Small intestine (tissue), 7 donors: ENCODE results near the gene CDV3. TPM values are rescaled to one million over a fixed set of nuclear protein-coding genes. Genes with fewer than 3 reads are reported as not detected.
"Not testable (repeated sequence)": the region's sequence is repeated elsewhere in the genome, so short reads cannot be mapped to it uniquely, and the experiment has no call there.

Experiments
- DNase-seq, 2 donors: peaks; one replicate each; pipeline versions ENCODE4 v3.0.0 to v3.0.0-alpha.2; 2013
- FAIRE-seq: peaks from 2 replicates; lab custom pipeline; 2012; peaks lifted over from hg19 to GRCh38; lab: Jason Lieb, UNC
- H3K27ac ChIP-seq, 3 donors: one replicate each; pipeline ENCODE4 v1.5.1; 2013; ENCODE audit warnings: low read length in 2 of 3, mild to moderate bottlenecking in 2 of 3, control low read depth in 1 of 3, inconsistent platforms in 1 of 3, low read depth in 1 of 3, moderate library complexity in 1 of 3
- H3K27me3 ChIP-seq, 3 donors: one replicate each; pipeline ENCODE4 v1.6.1; 2013; ENCODE audit warnings: low read length in 3 of 3, inconsistent platforms in 1 of 3; ENCODE audit not compliant: control insufficient read depth in 3 of 3, insufficient read depth in 3 of 3
- H3K36me3 ChIP-seq, 3 donors: one replicate each; pipeline ENCODE4 v1.6.1; 2013; ENCODE audit warnings: low read length in 3 of 3, inconsistent platforms in 1 of 3, low read depth in 1 of 3, mild to moderate bottlenecking in 1 of 3, moderate library complexity in 1 of 3; ENCODE audit not compliant: control insufficient read depth in 3 of 3, insufficient read depth in 2 of 3
- H3K4me1 ChIP-seq, 3 donors: one replicate each; pipeline ENCODE4 v1.6.1; 2013; ENCODE audit warnings: low read length in 2 of 3, inconsistent platforms in 1 of 3, low read depth in 1 of 3, mild to moderate bottlenecking in 1 of 3, moderate library complexity in 1 of 3; ENCODE audit not compliant: control insufficient read depth in 3 of 3, insufficient read depth in 2 of 3
- H3K4me3 ChIP-seq, 3 donors: one replicate each; pipeline ENCODE4 v1.5.1; 2013; ENCODE audit warnings: low read length in 3 of 3, control low read depth in 1 of 3, inconsistent platforms in 1 of 3, low read depth in 1 of 3, mild to moderate bottlenecking in 1 of 3, moderate library complexity in 1 of 3
- H3K9me3 ChIP-seq, 2 donors: one replicate each; pipeline ENCODE4 v1.6.1; 2013; ENCODE audit warnings: low read depth in 1 of 2, low read length in 1 of 2; ENCODE audit not compliant: control insufficient read depth in 2 of 2, insufficient read depth in 1 of 2
- WGBS, 3 donors: extraction: QIAGEN DNeasy Blood & Tissue Kit; methylation state at CpG; one replicate each; pipeline ENCODE4 v1.1.7; 2013; 5-methylcytosine and 5-hydroxymethylcytosine counted together
- polyA plus RNA-seq, 4 donors: library from polyadenylated mRNA; stranded (reverse) in 3 of 4; unstranded in 1 of 4; fragments of 200-250 nt in 3 of 4; fragments of 120-200 nt in 1 of 4; gene quantifications; one replicate each; pipeline versions ENCODE4 v1.2.1 to v1.2.3, GENCODE V29; 2013
- donor health status: healthy with polysubstance abuse.
- donor health status: control.
- donor health status: control.
- donor health status: Bipolar disorder and iron deficiency.
- donor health status: healthy.

CDV3 gene
- polyA plus RNA-seq, 4 donors: 43.2 to 114 (median 59.5) TPM

GRCh38 chr3:133535971-133536881 lies 37.3 kb upstream of the CDV3 start:
- Histone ChIP-seq H3K27me3 (no peaks in the 10 kb centered on the region), H3K27ac (peak overlapping the region in 1 of 3 donors; percentile 66), H3K9me3 (peaks cover 0 to 8% of the 10 kb centered on the region in 2 donors), H3K36me3 (no peaks in the 10 kb centered on the region), H3K4me1 (peaks cover 0 to 7% (median 6%) of the 10 kb centered on the region in 3 donors), H3K4me3 (no peak overlapping the region)
- DNase-seq (peak; percentile 16 to 28), FAIRE-seq (no peak)
- WGBS, 3 donors: 10 to 19% (median 14%) methylated on average over 1 of the region's 1 CpG

- H3K36me3 ChIP-seq, H3K27ac ChIP-seq, H3K4me3 ChIP-seq, H3K27me3 ChIP-seq, DNase-seq, FAIRE-seq: not testable (repeated sequence)
- Histone ChIP-seq H3K9me3 (peaks cover 0 to 10% of the 10 kb centered on the region in 2 donors), H3K4me1 (peaks cover 0 to 10% (median 6%) of the 10 kb centered on the region in 3 donors)
- WGBS, 3 donors: 92 to 95% (median 95%) methylated on average over 11 of the region's 11 CpGs
Measured at GRCh38 chr3:133537131-133537530, 36.4 kb upstream of the CDV3 start.

DNA sequence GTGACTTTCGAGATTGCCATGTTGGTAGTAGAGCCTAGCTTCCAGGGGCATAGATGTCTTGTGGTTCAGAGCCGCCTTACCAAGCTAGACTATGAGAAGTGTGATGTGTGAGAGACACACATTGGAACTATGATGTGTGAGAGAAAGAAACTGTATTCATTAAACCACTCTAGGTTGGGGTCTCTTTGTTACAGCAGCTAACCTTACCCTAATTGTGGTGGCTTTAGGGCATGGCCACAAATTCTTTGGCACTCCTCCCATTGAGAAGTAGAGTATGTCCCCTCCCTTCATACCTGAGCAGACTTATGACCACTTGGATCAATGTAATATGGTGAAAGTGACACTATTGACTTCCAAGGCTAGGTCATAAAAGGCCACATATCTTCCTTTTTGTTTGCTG lies 35.3 kb upstream of the CDV3 start:
- WGBS, 3 donors: 88 to 96% (median 93%) methylated on average over 2 of the region's 2 CpGs
- Histone ChIP-seq H3K27ac (no peak overlapping the region), H3K9me3 (peaks cover 0 to 10% of the 10 kb centered on the region in 2 donors), H3K4me3 (no peak overlapping the region), H3K36me3 (no peaks in the 10 kb centered on the region), H3K27me3 (no peaks in the 10 kb centered on the region), H3K4me1 (peaks cover 0 to 10% (median 6%) of the 10 kb centered on the region in 3 donors)
- FAIRE-seq (no peak), DNase-seq (no peak)

DNA sequence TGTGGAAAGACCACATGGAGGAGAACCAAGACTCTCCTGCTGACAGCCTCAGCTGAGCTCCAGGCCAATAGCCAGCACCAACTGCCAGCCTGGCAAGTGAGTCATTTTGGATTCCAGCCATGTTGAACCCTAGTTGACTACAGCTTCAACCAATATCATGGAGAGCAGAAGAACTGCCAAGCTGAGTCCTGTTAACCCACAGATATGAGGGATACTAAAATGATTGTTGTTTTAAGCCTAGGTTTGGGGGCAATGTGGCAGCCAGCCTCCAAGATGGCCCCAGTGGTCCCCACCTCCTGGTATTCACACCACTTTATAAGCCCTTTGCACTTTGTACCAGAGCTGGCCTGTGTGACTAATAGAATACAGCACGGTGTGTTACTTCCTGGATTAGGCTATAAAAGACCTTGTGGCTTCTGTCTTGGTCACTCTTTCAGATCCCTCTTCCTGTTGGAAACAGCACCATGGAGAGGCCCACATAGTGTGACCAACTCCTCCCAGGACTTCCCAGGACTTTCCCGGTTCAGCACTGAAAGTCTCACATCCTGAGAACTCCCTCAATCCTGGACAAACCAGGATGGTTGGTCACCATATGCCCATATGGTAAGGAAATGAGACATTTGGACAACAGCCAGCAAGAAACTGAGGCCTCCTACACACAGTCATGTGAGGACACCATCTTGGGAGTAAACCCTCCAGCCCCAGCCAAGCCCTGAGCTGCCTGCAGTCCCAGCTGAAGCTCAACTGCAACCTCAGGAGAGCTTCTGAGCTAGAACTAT lies 32.4 kb upstream of the CDV3 start:
- H3K27ac ChIP-seq: peak overlapping the region in 2 of 3 donors; percentile 50 to 64
- no peak for FAIRE-seq

GRCh38 chr3:133542871-133543270 lies 30.6 kb upstream of the CDV3 start:
- Histone ChIP-seq H3K9me3 (peaks cover 0 to 10% of the 10 kb centered on the region in 2 donors), H3K4me1 (peaks cover 0 to 7% (median 0%) of the 10 kb centered on the region in 3 donors), H3K27me3 (no peaks in the 10 kb centered on the region), H3K36me3 (no peaks in the 10 kb centered on the region), H3K4me3 (no peak overlapping the region), H3K27ac (no peak overlapping the region)
- no peak for FAIRE-seq
- WGBS, 3 donors: 81 to 94% (median 93%) methylated on average over 7 of the region's 7 CpGs
- no peak for DNase-seq

More for the DNA sequence above, 32.4 kb upstream of the CDV3 start:
- peaks cover 0 to 10% of the 10 kb centered on the region in 2 donors for H3K9me3 ChIP-seq
- H3K27me3 ChIP-seq: no peaks in the 10 kb centered on the region
- DNase-seq: peak; percentile 51 to 94
- H3K36me3 ChIP-seq: no peaks in the 10 kb centered on the region
- peaks cover 0 to 7% (median 6%) of the 10 kb centered on the region in 3 donors for H3K4me1 ChIP-seq
- 43 to 53% (median 49%) methylated on average over 2 of the region's 2 CpGs for WGBS, 3 donors
- no peak overlapping the region for H3K4me3 ChIP-seq

GRCh38 chr3:133544983-133545382 lies 28.5 kb upstream of the CDV3 start:
- H3K4me3 ChIP-seq, H3K9me3 ChIP-seq, H3K36me3 ChIP-seq, FAIRE-seq, H3K4me1 ChIP-seq, H3K27ac ChIP-seq, H3K27me3 ChIP-seq: not testable (repeated sequence)
- DNase-seq: peak in 1 of 2 donors; percentile 51
- 43 to 82% (median 44%) methylated on average over 2 of the region's 2 CpGs for WGBS, 3 donors

GRCh38 chr3:133547432-133548041 lies 25.9 kb upstream of the CDV3 start:
- FAIRE-seq: no peak
- Histone ChIP-seq H3K36me3 (no peaks in the 10 kb centered on the region), H3K4me1 (no peaks in the 10 kb centered on the region), H3K4me3 (no peak overlapping the region), H3K27me3 (no peaks in the 10 kb centered on the region), H3K27ac (peak overlapping the region in 2 of 3 donors; percentile 12 to 22), H3K9me3 (peaks cover 0 to 2% of the 10 kb centered on the region in 2 donors)
- DNase-seq: no peak
- WGBS, 3 donors: 68 to 78% (median 73%) methylated on average over 3 of the region's 3 CpGs

DNA sequence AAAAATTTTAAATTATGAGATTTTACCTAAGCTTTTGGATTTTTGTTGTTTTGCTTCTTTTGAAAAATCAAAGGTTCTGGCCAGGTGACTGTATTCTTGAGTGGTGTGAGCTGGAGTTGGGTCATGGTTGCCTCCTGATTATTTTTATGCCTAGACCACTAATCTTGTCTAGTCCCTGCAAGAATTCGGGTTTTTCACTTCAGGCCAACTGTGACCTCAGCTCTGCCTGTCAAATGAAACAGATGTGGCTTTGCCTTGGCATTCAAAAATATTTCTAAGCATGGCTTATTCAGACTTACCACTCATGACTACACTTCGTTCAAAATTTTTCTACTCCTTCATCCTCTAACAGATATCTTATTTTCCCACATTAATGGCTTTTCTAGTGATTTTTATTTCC lies 25.4 kb upstream of the CDV3 start:
- H3K4me3 ChIP-seq: no peak overlapping the region
- peaks cover 0 to 2% of the 10 kb centered on the region in 2 donors for H3K9me3 ChIP-seq
- no peaks in the 10 kb centered on the region for H3K36me3 ChIP-seq
- H3K27ac ChIP-seq: no peak overlapping the region
- FAIRE-seq (no peak), DNase-seq (no peak)
- 61 to 82% (median 75%) methylated on average over 2 of the region's 2 CpGs for WGBS, 3 donors
- H3K4me1 ChIP-seq: no peaks in the 10 kb centered on the region
- no peaks in the 10 kb centered on the region for H3K27me3 ChIP-seq
